Measurements from ENCODE around the gene PCDHB6.
A peak's percentile ranks its signal among the peaks of the same experiment; 100 is the strongest.
"Not testable (repeated sequence)": the region's sequence is repeated elsewhere in the genome, so short reads cannot be mapped to it uniquely, and the experiment has no call there.

The PCDHB6 gene

GRCh38 chr5:141175933-141176332, 26.1 kb downstream of the PCDHB6 start:
- CTCF ChIA-PET, result no interaction called here
- H3K27ac ChIP-seq, result no peak overlapping the region
- no peak for DNase-seq (ENCODE audit: low spot score)
- POLR2A ChIA-PET (ENCODE audit: low non-redundant PET), result no interaction called here
- TF ChIP-seq, protein P1, sequence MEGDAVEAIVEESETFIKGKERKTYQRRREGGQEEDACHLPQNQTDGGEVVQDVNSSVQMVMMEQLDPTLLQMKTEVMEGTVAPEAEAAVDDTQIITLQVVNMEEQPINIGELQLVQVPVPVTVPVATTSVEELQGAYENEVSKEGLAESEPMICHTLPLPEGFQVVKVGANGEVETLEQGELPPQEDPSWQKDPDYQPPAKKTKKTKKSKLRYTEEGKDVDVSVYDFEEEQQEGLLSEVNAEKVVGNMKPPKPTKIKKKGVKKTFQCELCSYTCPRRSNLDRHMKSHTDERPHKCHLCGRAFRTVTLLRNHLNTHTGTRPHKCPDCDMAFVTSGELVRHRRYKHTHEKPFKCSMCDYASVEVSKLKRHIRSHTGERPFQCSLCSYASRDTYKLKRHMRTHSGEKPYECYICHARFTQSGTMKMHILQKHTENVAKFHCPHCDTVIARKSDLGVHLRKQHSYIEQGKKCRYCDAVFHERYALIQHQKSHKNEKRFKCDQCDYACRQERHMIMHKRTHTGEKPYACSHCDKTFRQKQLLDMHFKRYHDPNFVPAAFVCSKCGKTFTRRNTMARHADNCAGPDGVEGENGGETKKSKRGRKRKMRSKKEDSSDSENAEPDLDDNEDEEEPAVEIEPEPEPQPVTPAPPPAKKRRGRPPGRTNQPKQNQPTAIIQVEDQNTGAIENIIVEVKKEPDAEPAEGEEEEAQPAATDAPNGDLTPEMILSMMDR (conservative IDR thresholded peaks at IDR 0.05; ENCODE audit: low read depth), result no peak

DNA sequence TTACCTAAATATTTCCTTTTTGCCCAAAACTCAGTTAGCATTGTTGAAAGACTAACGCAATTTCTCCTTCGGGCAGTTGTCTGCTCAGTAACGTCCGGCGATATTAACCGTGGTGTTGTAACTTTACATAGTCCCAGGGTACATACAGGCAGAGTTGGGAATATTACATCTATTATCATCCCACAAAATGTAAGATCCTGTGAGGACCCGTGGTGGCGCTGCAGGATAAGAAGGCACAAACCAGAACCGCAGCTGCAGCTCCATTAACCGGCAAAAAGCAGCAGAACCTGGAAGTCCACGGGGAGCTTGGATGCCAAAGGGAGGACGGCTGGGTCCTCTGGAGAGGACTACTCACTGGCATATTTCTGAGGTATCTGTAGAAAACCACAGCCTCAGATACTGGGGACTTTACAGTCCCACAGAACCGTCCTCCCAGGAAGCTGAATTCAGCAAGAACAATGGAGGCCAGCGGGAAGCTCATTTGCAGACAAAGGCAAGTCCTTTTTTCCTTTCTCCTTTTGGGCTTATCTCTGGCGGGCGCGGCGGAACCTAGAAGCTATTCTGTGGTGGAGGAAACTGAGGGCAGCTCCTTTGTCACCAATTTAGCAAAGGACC, 27.8 kb downstream of the PCDHB6 start, which contains the start of gene PCDHB8:
Gene PCDHB8, plus strand, starts transcription at position 214 of the 615 bp plus-strand sequence. Its CDS starts 245 bp downstream, at position 459.
- CTCF ChIA-PET; H3K27ac ChIP-seq; DNase-seq (ENCODE audit: low spot score); POLR2A ChIA-PET (ENCODE audit: low non-redundant PET): not testable (repeated sequence)

DNA sequence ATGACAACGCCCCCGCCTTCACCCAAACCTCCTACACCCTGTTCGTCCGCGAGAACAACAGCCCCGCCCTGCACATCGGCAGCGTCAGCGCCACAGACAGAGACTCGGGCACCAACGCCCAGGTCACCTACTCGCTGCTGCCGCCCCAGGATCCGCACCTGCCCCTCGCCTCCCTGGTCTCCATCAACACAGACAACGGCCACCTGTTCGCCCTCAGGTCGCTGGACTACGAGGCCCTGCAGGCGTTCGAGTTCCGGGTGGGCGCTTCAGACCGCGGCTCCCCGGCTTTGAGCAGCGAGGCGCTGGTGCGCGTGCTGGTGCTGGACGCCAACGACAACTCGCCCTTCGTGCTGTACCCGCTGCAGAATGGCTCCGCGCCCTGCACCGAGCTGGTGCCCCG, 29.5 kb downstream of the PCDHB6 start:
- H3K27ac ChIP-seq; DNase-seq (ENCODE audit: low spot score); POLR2A ChIA-PET (ENCODE audit: low non-redundant PET); CTCF ChIA-PET: not testable (repeated sequence)

GRCh38 chr5:141179876-141180275, 30.0 kb downstream of the PCDHB6 start:
- not testable (repeated sequence) for DNase-seq (ENCODE audit: low spot score)

DNA sequence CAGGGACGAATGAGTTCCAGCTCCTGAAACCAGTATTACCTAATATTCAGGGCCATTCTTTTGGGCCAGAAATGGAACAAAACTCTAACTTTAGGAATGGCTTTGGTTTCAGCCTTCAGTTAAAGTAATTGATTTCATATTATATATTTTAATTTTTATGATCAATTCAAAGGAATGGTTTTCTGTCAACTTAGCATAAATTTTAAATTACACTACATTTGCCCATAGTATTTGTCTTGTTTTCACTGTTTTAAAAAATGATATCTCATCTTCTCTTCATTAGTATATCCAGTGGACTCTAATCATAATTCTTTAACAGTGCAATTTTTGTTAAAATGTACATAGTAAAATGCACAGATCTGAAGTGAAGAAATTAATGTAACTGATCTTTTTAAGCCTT, 30.5 kb downstream of the PCDHB6 start:
- DNase-seq (ENCODE audit: low spot score), result no peak
- TF ChIP-seq, protein P1 (conservative IDR thresholded peaks at IDR 0.05; ENCODE audit: low read depth), result no peak
- CTCF ChIA-PET, result interaction anchor here (0.5 kb wide), 1 partner anchor 65 kb away, joined by 3 read pairs; no protein-coding TSS in a partner anchor
- POLR2A ChIA-PET (ENCODE audit: low non-redundant PET), result no interaction called here
- H3K27ac ChIP-seq, result no peak overlapping the region

More at GRCh38 chr5:141179876-141180275, 30.0 kb downstream of the PCDHB6 start:
- H3K27ac ChIP-seq; POLR2A ChIA-PET (ENCODE audit: low non-redundant PET); CTCF ChIA-PET: not testable (repeated sequence)

DNA sequence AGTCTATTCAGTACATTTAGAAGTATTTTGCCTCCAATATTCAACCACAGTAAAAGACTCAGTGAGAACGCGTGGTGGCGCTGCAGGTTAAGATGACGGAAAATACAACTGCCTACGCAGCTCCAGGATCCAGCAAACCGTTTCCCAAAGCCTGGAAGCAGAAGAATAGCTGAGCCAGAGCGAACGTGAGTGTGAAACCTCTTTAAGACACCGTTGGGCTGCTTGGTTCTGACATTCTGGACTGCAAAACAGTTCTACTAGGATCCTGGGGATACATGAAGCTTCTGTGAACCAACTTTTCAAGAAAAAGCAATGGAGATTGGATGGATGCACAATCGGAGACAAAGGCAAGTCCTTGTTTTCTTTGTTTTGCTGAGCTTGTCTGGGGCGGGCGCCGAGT, 32.4 kb downstream of the PCDHB6 start, which contains the start of gene PCDHB16:
Gene PCDHB16, plus strand, starts transcription at position 140 of the 400 bp plus-strand sequence. Its CDS starts 173 bp downstream, at position 313.
- H3K27ac ChIP-seq, result no peak within 1 kb of the TSS
- TF ChIP-seq, protein P1 (conservative IDR thresholded peaks at IDR 0.05; ENCODE audit: low read depth), result peak; percentile 30
- ChIA-PET CTCF (interaction anchor here (0.5 to 0.8 kb wide), 3 partner anchors 8 to 139 kb away, joined by 3 to 7 read pairs (median 4); partner anchors contain the start of gene TAF7), POLR2A (ENCODE audit: low non-redundant PET) (no interaction called here)
- DNase-seq (ENCODE audit: low spot score), result no peak

DNA sequence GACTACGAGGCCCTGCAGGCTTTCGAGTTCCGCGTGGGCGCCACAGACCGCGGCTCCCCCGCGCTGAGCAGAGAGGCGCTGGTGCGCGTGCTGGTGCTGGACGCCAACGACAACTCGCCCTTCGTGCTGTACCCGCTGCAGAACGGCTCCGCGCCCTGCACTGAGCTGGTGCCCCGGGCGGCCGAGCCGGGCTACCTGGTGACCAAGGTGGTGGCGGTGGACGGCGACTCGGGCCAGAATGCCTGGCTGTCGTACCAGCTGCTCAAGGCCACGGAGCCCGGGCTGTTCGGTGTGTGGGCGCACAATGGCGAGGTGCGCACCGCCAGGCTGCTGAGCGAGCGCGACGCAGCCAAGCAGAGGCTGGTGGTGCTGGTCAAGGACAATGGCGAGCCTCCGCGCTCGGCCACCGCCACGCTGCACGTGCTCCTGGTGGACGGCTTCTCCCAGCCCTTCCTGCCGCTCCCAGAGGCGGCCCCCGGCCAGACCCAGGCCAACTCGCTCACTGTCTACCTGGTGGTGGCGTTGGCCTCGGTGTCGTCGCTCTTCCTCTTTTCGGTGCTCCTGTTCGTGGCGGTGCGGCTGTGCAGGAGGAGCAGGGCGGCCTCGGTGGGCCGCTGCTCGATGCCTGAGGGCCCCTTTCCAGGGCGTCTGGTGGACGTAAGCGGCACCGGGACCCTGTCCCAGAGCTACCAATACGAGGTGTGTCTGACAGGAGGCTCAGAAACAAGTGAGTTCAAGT, 34.4 kb downstream of the PCDHB6 start:
- POLR2A ChIA-PET (ENCODE audit: low non-redundant PET); DNase-seq (ENCODE audit: low spot score); H3K27ac ChIP-seq; CTCF ChIA-PET: not testable (repeated sequence)

DNA sequence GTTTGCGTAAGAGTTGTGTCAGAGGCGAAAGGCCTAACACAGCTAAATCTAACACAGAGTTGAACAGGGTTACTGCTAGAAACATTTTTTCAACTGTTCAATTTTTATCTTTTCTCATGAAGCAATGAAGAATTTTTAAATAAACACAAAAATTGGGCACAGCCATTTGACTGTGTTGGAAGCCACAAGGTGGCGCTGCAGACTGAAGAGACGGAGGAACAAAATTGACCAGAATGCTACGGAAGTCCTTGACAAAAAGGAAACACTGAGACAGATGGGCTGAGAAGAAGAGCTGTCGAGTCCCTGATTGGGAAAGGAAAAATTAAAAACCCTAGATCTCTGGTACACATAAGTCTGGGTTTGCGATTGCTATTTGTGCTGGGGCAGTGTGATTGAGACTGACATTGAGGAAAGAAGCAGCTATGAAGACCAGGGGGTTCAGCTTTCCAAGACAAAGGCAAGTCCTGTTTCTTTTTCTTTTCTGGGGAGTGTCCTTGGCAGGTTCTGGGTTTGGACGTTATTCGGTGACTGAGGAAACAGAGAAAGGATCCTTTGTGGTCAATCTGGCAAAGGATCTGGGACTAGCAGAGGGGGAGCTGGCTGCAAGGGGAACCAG, 37.1 kb downstream of the PCDHB6 start, which contains the start of gene PCDHB9:
Gene PCDHB9, plus strand, starts transcription at position 265 of the 616 bp plus-strand sequence. Its CDS starts 158 bp downstream, at position 423.
- POLR2A ChIA-PET (ENCODE audit: low non-redundant PET), result no interaction called here
- DNase-seq (ENCODE audit: low spot score), result no peak
- H3K27ac ChIP-seq, result no peak within 1 kb of the TSS
- CTCF ChIA-PET, result interaction anchor here (0.5 to 1.9 kb wide), 9 partner anchors 10 to 231 kb away, joined by 3 to 7 read pairs (median 3); partner anchors contain the start of gene PCDHGB7
- TF ChIP-seq, protein P1 (conservative IDR thresholded peaks at IDR 0.05; ENCODE audit: low read depth), result peak; percentile 68

- DNase-seq (ENCODE audit: low spot score); POLR2A ChIA-PET (ENCODE audit: low non-redundant PET); H3K27ac ChIP-seq; CTCF ChIA-PET: not testable (repeated sequence)
Measured at GRCh38 chr5:141188682-141189081, 38.8 kb downstream of the PCDHB6 start.

DNA sequence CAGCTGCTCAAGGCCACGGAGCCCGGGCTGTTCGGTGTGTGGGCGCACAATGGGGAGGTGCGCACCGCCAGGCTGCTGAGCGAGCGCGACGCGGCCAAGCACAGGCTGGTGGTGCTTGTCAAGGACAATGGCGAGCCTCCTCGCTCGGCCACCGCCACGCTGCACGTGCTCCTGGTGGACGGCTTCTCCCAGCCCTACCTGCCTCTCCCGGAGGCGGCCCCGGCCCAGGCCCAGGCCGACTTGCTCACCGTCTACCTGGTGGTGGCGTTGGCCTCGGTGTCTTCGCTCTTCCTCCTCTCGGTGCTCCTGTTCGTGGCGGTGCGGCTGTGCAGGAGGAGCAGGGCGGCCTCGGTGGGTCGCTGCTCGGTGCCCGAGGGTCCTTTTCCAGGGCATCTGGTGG, 39.3 kb downstream of the PCDHB6 start:
- DNase-seq (ENCODE audit: low spot score); POLR2A ChIA-PET (ENCODE audit: low non-redundant PET); H3K27ac ChIP-seq; CTCF ChIA-PET: not testable (repeated sequence)

All from RWPE1 (cell line).